Tibial artery (tissue), 4 donors: ENCODE data around the gene GDI1.

Experiments used
- DNase-seq, 2 donors: peaks; one replicate each; pipeline ENCODE4 v3.0.0-alpha.2; 2019
- H3K27ac ChIP-seq, 2 donors: fragments of 200-600 bp; sonication (generic) in 1 of 2; 1 replicate in 1 of 2; 2 replicates in 1 of 2; pipeline ENCODE4 v1.5.1; 2018 to 2019; ENCODE audit warnings: mild to moderate bottlenecking in 1 of 2
- H3K27me3 ChIP-seq, 2 donors: fragments of 200-600 bp; sonication (generic) in 1 of 2; one replicate each; pipeline versions ENCODE4 v1.5.1 to v1.6.0; 2016 to 2019
- H3K36me3 ChIP-seq, 3 donors: fragments of 200-600 bp; sonication (generic) in 2 of 3; one replicate each; pipeline ENCODE4 v1.5.1; 2016 to 2019; ENCODE audit warnings: mild to moderate bottlenecking in 2 of 3
- H3K4me1 ChIP-seq, 4 donors: fragments of 200-600 bp; sonication (generic) in 2 of 4; 1 replicate in 3 of 4; 2 replicates in 1 of 4; pipeline ENCODE4 v1.5.1; 2016 to 2019
- H3K4me3 ChIP-seq, 2 donors: fragments of 200-600 bp; sonication (generic) in 1 of 2; 1 replicate in 1 of 2; 2 replicates in 1 of 2; pipeline ENCODE4 v1.5.1; 2018 to 2019; ENCODE audit warnings: mild to moderate bottlenecking in 2 of 2
- H3K9me3 ChIP-seq, 3 donors: fragments of 200-600 bp; sonication (generic) in 1 of 3; one replicate each; pipeline ENCODE4 v1.5.1; 2016 to 2019
- intact Hi-C: fragments of 100-400 bp; cut with DNase I; formaldehyde crosslinking; loops from one replicate; pipeline ENCODE4 v1.15.0; 2023; ENCODE audit warnings: low total_unique reads
- TF ChIP-seq, protein P1 (sequence below), 2 experiments: fragments of 200-600 bp in 1 of 2; fragments of 450-650 bp in 1 of 2; IDR thresholded peaks; one replicate each; pipeline ENCODE4 v1.5.1; 2017 to 2019; ENCODE audit warnings: antibody characterized with exemption in 2 of 2, mild to moderate bottlenecking in 1 of 2, moderate library complexity in 1 of 2

Gene GDI1

DNA sequence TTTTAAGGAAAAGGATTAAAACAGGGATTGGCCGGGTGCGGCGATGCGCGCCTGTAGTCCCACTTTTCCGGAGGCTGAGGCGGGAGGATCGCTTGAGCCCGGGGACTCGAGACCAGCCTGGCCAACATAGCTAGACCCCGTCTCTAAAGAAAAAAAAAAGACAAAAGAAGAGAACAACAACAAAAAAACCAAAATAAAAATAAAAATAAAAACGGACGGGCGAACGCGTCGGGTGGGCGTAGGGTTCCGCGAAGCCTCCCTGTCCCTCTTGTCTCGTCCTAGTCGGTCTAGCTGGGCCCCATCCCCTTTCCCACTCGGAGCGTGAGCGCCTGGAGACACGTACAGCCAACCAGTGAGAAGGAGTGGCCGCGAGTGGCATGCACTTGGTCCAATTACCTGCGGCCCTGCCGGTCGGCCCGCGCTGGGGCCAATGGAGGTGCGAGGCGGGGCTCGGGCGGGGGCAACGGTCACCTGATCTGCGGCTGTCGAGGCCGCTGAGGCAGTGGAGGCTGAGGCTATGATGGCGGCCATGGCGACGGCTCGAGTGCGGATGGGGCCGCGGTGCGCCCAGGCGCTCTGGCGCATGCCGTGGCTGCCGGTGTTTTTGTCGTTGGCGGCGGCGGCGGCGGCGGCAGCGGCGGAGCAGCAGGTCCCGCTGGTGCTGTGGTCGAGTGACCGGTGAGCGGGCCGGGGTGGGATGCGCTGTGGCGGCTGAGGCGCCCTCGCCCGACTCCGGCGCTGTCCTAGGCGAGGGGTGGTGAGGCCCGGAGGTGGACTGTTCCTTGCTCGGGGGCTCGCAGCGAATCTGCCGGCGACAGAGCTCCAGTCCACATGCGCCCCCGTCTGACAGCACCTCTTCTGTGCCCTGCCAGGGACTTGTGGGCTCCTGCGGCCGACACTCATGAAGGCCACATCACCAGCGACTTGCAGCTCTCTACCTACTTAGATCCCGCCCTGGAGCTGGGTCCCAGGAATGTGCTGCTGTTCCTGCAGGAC lies 8.5 kb upstream of the GDI1 start, which contains the start of gene ATP6AP1:
ATP6AP1 (plus strand) TSS at position 502 of the 996 bp plus-strand sequence; CDS start at position 518, 16 bp downstream.
- TF ChIP-seq, protein P1, sequence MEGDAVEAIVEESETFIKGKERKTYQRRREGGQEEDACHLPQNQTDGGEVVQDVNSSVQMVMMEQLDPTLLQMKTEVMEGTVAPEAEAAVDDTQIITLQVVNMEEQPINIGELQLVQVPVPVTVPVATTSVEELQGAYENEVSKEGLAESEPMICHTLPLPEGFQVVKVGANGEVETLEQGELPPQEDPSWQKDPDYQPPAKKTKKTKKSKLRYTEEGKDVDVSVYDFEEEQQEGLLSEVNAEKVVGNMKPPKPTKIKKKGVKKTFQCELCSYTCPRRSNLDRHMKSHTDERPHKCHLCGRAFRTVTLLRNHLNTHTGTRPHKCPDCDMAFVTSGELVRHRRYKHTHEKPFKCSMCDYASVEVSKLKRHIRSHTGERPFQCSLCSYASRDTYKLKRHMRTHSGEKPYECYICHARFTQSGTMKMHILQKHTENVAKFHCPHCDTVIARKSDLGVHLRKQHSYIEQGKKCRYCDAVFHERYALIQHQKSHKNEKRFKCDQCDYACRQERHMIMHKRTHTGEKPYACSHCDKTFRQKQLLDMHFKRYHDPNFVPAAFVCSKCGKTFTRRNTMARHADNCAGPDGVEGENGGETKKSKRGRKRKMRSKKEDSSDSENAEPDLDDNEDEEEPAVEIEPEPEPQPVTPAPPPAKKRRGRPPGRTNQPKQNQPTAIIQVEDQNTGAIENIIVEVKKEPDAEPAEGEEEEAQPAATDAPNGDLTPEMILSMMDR (IDR thresholded peaks at IDR 0.05) = no peak
- H3K9me3 ChIP-seq = no peaks in the 10 kb centered on the region
- peaks cover 0 to 18% (median 16%) of the 10 kb centered on the region in 3 donors for H3K36me3 ChIP-seq
- H3K4me3 ChIP-seq = peak within 1 kb of the TSS; percentile 86 to 87
- H3K27ac ChIP-seq = peak within 1 kb of the TSS; percentile 88 to 92
- DNase-seq = peak; percentile 92 to 97
- H3K27me3 ChIP-seq = no peaks in the 10 kb centered on the region
- peaks cover 0 to 24% (median 2%) of the 10 kb centered on the region in 4 donors for H3K4me1 ChIP-seq
- intact Hi-C loops = no loop called here

DNA sequence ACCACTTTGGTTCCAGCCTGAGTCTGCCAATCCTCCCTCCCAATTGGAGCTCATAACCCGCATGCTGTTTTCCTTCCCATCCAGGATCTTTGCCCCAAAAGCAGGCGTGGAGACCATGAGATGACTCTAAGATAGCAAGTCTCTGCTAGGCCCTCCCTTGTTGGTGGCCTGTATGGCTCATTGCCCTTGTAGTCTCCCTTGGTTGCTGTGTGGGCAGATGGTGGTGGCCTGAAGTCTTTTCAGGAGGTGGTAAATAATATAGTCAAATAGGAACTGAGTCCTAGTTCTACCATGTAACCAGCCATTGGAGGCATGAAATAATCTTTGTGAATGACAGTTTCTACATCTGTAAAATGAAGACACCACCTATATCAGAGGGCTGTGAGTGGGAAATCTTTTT lies 7.2 kb upstream of the GDI1 start:
- Histone ChIP-seq H3K4me1 (peaks cover 0 to 24% (median 2%) of the 10 kb centered on the region in 4 donors), H3K27ac (peak overlapping the region in 1 of 2 donors; percentile 92), H3K9me3 (no peaks in the 10 kb centered on the region), H3K36me3 (peaks cover 0 to 30% (median 20%) of the 10 kb centered on the region in 3 donors), H3K4me3 (peak overlapping the region; percentile 86 to 87), H3K27me3 (no peaks in the 10 kb centered on the region)
- intact Hi-C loops = no loop called here
- no peak for DNase-seq
- TF ChIP-seq, protein P1 (IDR thresholded peaks at IDR 0.05) = no peak

DNA sequence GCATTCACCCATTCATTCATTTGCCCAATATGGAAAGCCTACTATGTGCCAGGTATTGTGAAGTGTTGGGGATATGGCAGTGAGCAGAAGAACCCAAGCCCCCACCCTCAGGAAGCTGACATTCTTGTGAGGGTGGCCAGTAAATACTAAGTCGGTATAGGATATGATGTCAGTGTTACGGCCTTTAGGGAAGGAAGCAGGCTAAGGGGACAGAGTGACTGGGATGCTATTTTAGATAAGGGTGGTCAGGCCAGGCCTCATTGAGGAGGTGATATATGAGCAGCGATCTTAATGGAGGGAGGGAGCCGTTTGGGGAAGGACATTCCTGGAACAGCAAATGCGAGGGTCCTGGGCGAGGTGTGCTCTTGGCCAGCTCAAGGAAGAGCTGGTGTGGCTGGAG lies 6.5 kb upstream of the GDI1 start:
- no peak for DNase-seq
- Histone ChIP-seq H3K4me3 (no peak overlapping the region), H3K36me3 (peaks cover 0 to 36% (median 20%) of the 10 kb centered on the region in 3 donors), H3K9me3 (no peaks in the 10 kb centered on the region), H3K27ac (no peak overlapping the region), H3K4me1 (peaks cover 0 to 24% (median 2%) of the 10 kb centered on the region in 4 donors), H3K27me3 (no peaks in the 10 kb centered on the region)
- TF ChIP-seq, protein P1 (IDR thresholded peaks at IDR 0.05) = no peak
- intact Hi-C loops = no loop called here

DNA sequence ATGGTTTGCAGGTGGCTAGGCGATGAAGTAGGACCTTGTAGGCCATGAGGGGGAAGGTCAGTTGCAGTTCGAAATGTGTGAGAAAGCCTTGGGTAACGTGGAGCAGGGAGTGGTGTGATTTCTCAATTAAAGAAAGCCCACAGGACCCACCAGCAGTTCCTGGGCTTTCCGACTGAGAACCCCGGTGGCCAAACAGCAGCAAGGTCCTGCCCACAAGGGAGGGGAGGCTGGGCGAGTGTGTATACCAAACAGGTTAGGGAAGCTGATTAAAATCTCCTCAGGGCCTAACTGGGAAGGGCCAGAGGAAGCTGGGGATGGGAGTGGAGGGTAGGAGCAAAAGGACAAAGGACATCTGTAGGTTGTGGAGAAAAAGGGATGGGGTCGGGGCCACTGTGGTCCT lies 6.0 kb upstream of the GDI1 start:
- Histone ChIP-seq H3K4me1 (peaks cover 0 to 24% (median 2%) of the 10 kb centered on the region in 4 donors), H3K36me3 (peaks cover 0 to 40% (median 20%) of the 10 kb centered on the region in 3 donors), H3K4me3 (no peak overlapping the region), H3K27ac (no peak overlapping the region), H3K9me3 (no peaks in the 10 kb centered on the region), H3K27me3 (no peaks in the 10 kb centered on the region)
- DNase-seq = no peak
- intact Hi-C loops = no loop called here
- TF ChIP-seq, protein P1 (IDR thresholded peaks at IDR 0.05) = no peak

DNA sequence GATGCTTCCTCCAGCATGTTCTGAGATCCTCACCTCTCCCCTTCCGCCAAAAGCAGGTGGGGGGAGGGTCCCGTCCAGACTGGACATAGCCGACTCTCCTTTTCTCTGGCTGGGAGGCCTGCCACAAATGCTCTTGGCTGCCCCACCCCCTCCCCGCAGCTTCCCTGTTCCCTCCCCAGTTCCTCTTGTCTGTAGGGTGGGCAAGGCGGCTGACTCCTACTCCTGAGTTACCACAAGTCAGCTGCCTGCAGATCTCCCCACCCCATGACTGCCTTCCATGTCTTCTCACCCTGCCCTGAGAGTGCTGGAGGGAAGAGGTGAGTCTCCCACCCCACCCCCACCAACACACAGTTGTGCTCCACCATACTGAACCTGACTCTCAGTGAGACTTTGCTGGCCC lies 5.6 kb upstream of the GDI1 start:
- no peak overlapping the region for H3K4me3 ChIP-seq

More for the DNA sequence above, 5.6 kb upstream of the GDI1 start:
- Histone ChIP-seq H3K27me3 (no peaks in the 10 kb centered on the region), H3K9me3 (no peaks in the 10 kb centered on the region), H3K36me3 (peaks cover 0 to 41% (median 20%) of the 10 kb centered on the region in 3 donors), H3K27ac (no peak overlapping the region), H3K4me1 (peaks cover 0 to 28% (median 2%) of the 10 kb centered on the region in 4 donors)
- peak; percentile 48 to 76 for DNase-seq
- intact Hi-C loops = no loop called here
- TF ChIP-seq, protein P1 (IDR thresholded peaks at IDR 0.05) = no peak
